H4 (cell line): ENCODE results near the gene UIMC1. TPM values are rescaled to one million over a fixed set of nuclear protein-coding genes. Genes with fewer than 3 reads are reported as not detected.
A peak's percentile ranks its signal among the peaks of the same experiment; 100 is the strongest.

ENCODE experiments used
- DNase-seq: peaks from one replicate; pipeline ENCODE4 v3.0.0-alpha.2; 2015; ENCODE audit warnings: low spot score
- total RNA-seq: library from RNA; depleted of rRNA; stranded (reverse); fragments of >200 nt; shearing (Covaris generic); gene quantifications from 2 replicates; pipeline ENCODE4 v1.2.3, GENCODE V29; 2014

UIMC1 gene
- total RNA-seq, 1 experiment from 2014 or later = 38.1 TPM

- DNase-seq = no peak
Measured at GRCh38 chr5:176954050-176954449, 52.5 kb downstream of the UIMC1 start.

DNA sequence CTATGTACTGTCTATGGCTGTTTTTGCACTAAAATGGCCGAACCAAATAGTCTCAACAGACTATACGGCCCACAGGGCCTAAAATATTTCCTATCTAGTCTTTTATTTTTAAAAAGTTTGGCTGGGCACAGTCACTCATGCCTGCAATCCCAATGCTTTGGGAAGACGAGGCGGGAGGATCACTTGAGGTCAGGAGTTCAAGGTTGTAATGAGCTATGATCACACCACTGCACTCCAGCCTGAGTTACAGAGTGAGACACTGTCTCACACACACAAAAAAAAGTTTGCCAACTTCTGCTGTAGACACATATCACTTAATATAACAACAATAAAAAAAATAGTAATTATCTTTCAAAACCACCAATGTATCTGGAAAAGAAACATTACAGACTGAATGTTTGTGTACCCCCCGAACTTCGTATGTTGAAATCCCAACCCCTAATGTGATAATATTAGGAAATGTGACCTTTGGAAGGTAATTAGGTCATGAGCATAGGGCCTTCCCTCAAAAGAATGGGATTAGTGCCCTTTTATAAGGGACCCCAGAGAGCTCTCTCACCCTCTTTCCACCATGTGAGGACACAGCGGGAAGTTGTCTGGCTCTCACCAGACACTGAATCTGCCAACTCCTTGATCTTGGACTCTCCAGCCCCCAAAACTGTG is 53.9 kb downstream of the UIMC1 start:
- DNase-seq = no peak

- peak; percentile 50 for DNase-seq
Measured at GRCh38 chr5:176948458-176948857, 58.1 kb downstream of the UIMC1 start.

GRCh38 chr5:176947847-176948246 is 58.7 kb downstream of the UIMC1 start:
- DNase-seq = no peak

GRCh38 chr5:176944268-176944667 is 62.3 kb downstream of the UIMC1 start:
- DNase-seq = no peak

DNA sequence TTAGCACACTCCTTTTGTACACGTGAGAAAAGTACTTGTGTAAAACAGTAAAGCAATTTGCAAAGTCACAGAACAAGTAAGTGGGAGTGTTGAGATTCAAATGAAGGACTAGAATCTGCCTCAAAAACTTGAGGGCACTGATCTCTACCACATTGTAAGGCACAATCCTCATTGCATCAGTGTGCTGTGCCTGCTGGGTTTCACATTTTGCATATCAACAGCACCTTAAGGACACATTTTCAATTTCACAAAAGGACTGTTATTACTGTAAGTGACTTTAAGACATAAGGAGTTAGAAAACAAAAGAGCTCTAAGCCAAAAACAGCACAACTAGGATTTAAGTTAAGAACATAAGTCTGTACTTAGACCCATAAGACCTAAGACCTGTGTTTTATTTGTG is 62.8 kb downstream of the UIMC1 start:
- DNase-seq = no peak

DNA sequence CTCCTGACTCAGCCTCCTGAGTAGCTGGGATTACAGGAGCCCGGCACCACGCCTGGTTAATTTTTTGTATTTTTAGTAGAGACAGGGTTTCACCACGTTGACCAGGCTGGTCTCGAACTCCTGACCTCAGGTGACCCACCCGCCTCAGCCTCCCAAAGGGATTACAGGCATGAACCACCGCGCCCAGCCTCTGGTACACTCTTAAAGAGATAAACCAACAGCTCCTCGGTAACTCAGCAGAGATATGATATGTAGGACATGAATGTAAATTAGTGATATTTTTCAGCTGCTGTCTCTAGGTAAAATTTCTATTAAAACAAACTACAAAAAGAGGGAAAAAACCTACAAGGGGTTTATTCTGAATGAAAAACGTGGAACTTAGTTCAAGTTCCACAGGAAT is 64.6 kb downstream of the UIMC1 start:
- DNase-seq = no peak

GRCh38 chr5:176938472-176938871 is 68.1 kb downstream of the UIMC1 start:
- DNase-seq = no peak

DNA sequence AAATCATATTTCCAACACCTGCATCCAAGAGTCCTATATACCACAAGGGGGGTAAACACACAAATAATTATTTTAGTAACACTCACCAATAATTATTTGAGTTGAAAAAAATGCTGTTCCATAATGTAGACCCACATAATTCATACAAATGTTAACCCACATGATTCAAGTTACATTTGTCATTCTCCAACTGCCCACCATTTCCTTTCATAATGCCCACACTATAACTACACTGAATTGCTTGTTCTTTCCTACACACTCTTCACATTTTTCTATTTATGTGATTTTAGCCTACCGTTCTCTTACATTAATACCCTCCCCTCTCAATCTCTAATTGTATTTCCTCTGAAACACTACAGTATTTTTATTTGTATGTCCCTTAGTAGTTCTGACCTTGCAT is 71.6 kb downstream of the UIMC1 start:
- no peak for DNase-seq

DNA sequence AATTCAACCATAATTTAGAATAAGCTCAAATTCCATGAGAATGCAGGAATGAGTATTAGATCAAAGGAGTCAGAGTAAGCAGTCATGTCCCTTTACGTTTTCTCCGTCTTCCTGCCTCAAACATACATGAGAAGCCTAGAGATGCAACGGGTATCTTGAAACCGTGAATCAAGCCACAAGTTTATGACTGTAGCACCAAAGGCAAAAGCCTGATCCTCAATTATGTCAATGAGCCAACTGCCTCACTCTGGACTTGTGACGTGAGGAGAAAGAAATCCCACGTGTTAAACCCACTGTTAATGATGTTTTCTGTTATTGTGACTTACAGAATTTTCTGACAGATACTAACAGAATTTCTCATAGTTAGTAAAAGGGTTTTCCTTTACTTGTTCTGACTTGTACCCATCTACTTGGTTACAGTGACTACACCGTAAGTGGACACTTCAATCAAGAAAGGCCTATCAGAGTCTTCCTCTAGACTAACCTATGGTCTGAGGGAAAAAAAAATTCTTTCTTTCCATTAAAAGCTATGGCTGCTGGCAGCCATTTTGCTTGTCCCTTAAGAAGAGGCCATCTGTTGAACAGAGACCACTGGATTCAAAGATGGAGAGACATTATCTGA is 72.2 kb downstream of the UIMC1 start:
- DNase-seq = no peak

- no peak for DNase-seq
Measured at GRCh38 chr5:176929654-176930053, 76.9 kb downstream of the UIMC1 start.

GRCh38 chr5:176927562-176927961 is 79.0 kb downstream of the UIMC1 start:
- DNase-seq = no peak

- DNase-seq = no peak
Measured at GRCh38 chr5:176922817-176923216, 83.8 kb downstream of the UIMC1 start.

DNA sequence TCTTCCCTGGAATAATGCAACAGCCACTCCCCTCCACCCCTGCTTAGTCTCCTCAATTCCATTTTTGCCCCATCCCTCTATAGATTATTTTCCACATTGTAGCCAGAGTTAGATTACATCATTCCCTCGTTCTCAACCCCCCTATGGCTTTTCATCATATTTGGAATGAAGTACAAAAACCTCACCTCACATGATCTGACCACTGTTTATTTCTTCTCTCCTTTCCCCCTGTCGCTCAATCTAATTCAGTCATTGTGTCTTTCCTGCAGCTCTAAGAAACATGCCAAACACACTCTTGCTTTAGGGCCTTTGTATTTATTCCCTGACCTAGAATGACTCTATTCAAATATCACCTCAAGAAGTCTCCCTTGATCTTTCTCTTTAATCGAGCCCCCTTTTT is 84.9 kb downstream of the UIMC1 start:
- peak; percentile 68 for DNase-seq

- DNase-seq = no peak
Measured at GRCh38 chr5:176918613-176919012, 88.0 kb downstream of the UIMC1 start.

- DNase-seq = no peak
Measured at GRCh38 chr5:176916337-176916736, 90.2 kb downstream of the UIMC1 start.

DNA sequence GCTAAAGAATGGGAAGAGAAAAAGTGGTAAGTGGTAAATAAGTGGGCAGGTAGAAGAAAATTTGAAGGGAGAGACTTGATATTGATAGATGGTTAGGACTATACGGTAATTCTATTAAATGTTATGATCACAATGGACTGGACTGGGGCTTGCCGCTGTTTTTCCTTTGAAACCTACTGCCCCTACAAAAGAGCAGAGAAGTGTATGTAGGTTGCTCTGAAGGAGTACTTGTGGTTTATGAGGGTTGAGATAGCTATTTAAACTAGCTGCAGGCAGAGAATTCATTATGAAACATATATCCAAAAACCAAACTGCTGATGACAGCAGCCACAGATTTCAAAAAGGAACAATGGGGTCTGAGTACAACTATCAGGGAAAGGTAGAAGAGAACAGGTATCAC is 90.7 kb downstream of the UIMC1 start:
- no peak for DNase-seq

DNA sequence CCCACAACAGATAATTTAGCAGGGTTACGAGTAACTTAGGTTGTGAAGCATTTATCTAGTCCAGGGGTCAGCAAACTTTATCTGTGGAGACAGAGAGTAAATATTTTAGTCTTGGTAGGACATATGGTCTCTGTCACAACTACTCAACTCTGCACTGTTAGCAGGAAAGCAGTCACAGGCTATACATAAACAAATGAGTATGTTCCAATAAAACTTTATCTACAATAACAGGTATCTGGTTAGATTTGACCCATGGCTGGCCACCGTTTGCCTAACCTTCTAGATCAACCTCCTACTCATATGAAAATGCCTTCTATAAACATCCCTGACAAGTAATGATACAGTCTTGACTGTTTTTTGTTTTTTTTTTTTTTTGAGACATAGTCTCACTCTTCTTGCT is 94.5 kb downstream of the UIMC1 start:
- no peak for DNase-seq

DNA sequence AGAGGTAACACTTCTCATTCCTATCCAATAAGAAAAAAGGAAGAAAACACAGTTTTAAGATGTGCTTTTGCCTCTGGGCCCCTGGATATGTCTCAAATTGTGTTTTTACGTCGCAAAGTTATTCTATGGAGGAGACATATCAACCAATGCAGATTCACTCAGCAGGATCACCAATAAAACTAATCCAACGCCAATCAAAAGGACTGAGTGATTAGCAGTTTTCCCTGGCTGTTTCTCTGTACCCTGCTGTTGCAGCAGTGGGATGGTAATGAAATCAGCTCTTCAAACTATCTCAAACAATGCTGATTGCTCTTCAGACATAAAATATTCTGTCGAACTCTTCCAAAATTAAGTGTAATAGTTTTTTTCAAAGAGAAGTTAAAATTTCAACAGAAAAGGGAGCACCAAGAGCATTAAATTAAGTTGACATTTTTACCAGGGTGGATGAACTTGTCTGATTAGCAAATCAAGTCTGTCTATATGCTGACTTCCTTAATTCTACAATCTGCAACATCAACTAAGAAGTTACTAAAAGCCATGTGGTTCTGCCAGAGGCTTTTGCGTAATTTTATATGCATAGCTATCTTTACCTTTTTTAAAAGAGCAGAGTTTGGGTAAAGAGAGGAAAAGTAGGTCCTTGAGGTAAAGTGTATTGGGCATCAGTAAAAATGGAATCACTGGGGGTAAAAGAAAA is 97.8 kb downstream of the UIMC1 start:
- no peak for DNase-seq

DNA sequence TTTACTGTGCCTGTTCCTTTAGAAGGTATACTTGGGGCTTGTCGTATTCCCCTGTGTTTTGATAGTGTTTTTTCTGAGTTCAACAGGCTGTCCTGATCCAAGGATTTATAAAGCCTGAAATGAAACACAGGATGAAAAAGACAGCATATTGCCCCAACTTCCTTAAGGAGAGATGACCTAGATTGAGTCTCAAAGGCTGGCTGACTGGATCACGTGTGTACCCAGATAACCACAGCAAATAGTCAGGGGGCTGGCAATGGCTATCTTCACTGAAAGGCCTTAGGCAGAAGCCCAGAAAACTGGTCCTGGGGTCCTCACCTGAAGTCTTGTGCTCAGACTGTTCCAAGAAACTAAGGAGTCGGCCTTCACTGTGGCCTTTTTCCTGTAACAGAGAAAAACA is 99.8 kb downstream of the UIMC1 start:
- no peak for DNase-seq

DNA sequence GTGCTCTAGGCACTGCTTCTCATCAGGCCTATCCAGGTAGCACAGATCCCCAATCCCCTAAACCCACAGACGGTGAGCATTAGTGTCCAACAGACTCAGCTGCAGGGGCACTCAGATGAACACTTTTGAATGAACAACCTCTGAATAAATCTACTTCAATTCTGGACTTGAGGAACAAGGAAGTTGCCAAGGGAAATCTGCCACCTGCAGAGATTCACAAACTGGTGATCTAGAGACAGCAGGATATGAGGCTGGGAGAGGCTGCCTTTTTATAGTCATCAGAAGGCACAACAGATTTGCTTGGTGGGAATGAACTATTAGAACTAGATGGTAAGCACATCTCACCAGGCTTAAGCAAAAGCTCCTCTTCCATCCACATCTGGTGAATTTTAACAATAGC is 100.5 kb downstream of the UIMC1 start:
- no peak for DNase-seq

- DNase-seq = no peak
Measured at GRCh38 chr5:176904276-176904675, 102.3 kb downstream of the UIMC1 start.

DNA sequence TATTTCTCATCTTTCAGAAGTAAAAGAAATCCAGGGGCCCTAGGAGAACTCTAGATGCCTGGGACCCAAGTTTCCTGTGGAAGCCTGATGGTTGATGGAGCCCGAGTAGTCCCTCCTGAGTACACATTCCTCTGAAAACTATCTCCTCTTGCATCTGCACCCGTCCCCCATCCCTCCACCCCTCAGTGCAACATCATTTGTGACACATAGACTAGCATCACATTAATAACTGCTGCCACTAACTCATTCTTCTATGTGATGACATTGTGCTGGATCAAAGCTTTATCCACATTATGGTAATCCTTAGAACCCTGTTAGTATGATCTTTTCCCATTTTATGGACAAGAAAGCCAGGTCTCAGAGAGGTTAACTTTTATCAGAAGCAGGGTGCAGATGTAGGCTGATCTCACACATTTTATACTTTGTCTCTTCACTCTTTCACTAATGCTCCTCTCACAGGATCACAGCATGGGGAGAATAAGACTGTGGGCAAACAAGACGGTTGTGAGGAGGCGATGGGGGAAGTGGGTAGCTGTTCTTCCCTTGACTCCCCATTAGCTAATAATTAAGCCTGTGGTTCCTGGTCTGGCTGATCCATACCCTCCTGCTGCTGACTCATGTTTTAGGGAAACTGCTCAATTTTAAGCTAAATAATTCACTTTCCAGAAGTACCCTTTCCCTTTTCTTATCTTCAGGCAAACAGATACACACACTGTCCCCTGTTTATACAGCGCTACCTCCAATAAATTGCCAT is 103.5 kb downstream of the UIMC1 start:
- no peak for DNase-seq
